HEK293T (cell line): ENCODE data around the gene GATB.
A peak's percentile ranks its signal among the peaks of the same experiment; 100 is the strongest.

Experiments
- CTCF ChIA-PET: fragments of 350-600 bp; formaldehyde crosslinking; extraction: SDS; loops from one replicate; lab custom pipeline; 2021; ENCODE audit warnings: antibody characterized with exemption, inconsistent platforms; lab: Yijun Ruan, JAX
- POLR2A ChIA-PET: fragments of 350-600 bp; formaldehyde crosslinking; extraction: SDS; loops from one replicate; lab custom pipeline; 2020; ENCODE audit warnings: antibody characterized with exemption, inconsistent platforms; lab: Yijun Ruan, JAX
- DNase-seq: peaks from one replicate; pipeline ENCODE4 v3.0.0; 2012; ENCODE audit warnings: mixed read lengths; ENCODE audit errors: extremely low spot score
- ARNT ChIP-seq: fragments of 450-650 bp; IDR thresholded peaks from 2 replicates; pipeline ENCODE4 v1.6.1; 2017; ENCODE audit warnings: mild to moderate bottlenecking
- BHLHE40 ChIP-seq: fragments of 450-650 bp; IDR thresholded peaks from 2 replicates; pipeline ENCODE4 v1.6.1; 2016; ENCODE audit warnings: mild to moderate bottlenecking, moderate library complexity, borderline replicate concordance
- CTBP1 ChIP-seq: fragments of 450-650 bp; IDR thresholded peaks from 2 replicates; pipeline ENCODE4 v1.6.1; 2016; ENCODE audit warnings: borderline replicate concordance
- ELF4 ChIP-seq: fragments of 450-650 bp; IDR thresholded peaks from 2 replicates; pipeline ENCODE4 v1.6.1; 2017; ENCODE audit warnings: antibody characterized with exemption
- FOXA1 ChIP-seq: fragments of 450-650 bp; IDR thresholded peaks from 2 replicates; pipeline ENCODE4 v1.6.1; 2016; ENCODE audit warnings: mild to moderate bottlenecking
- FOXK2 ChIP-seq: fragments of 450-650 bp; IDR thresholded peaks from 2 replicates; pipeline ENCODE4 v1.6.1; 2016; ENCODE audit warnings: mild to moderate bottlenecking
- FOXM1 ChIP-seq: fragments of 450-650 bp; IDR thresholded peaks from 2 replicates; pipeline ENCODE4 v1.6.1; 2017; ENCODE audit warnings: mild to moderate bottlenecking, borderline replicate concordance
- HDGF ChIP-seq: fragments of 450-650 bp; IDR thresholded peaks from 2 replicates; pipeline ENCODE4 v1.6.1; 2017; ENCODE audit warnings: antibody characterized with exemption, borderline replicate concordance
- L3MBTL2 ChIP-seq: fragments of 450-650 bp; conservative IDR thresholded peaks from 2 replicates; pipeline ENCODE4 v1.6.1; 2016; ENCODE audit warnings: mild to moderate bottlenecking
- LEF1 ChIP-seq: fragments of 450-650 bp; IDR thresholded peaks from 2 replicates; pipeline ENCODE4 v1.6.1; 2017; ENCODE audit warnings: mild to moderate bottlenecking, borderline replicate concordance
- NFRKB ChIP-seq: fragments of 450-650 bp; IDR thresholded peaks from 2 replicates; pipeline ENCODE4 v1.6.1; 2016; ENCODE audit warnings: mild to moderate bottlenecking, moderate library complexity
- SP1 ChIP-seq: fragments of 450-650 bp; IDR thresholded peaks from 2 replicates; pipeline ENCODE4 v1.6.1; 2017
- SUZ12 ChIP-seq: fragments of 450-650 bp; IDR thresholded peaks from 2 replicates; pipeline ENCODE4 v1.6.1; 2016; ENCODE audit warnings: mild to moderate bottlenecking
- TARDBP ChIP-seq: fragments of 450-650 bp; IDR thresholded peaks from 2 replicates; pipeline ENCODE4 v1.6.1; 2016
- ZNF384 ChIP-seq: fragments of 450-650 bp; IDR thresholded peaks from 2 replicates; pipeline ENCODE4 v1.6.1; 2016
- TF ChIP-seq, protein P1 (sequence below): fragments of 450-650 bp; IDR thresholded peaks from 2 replicates; pipeline ENCODE4 v1.6.1; 2016

Gene GATB

DNA sequence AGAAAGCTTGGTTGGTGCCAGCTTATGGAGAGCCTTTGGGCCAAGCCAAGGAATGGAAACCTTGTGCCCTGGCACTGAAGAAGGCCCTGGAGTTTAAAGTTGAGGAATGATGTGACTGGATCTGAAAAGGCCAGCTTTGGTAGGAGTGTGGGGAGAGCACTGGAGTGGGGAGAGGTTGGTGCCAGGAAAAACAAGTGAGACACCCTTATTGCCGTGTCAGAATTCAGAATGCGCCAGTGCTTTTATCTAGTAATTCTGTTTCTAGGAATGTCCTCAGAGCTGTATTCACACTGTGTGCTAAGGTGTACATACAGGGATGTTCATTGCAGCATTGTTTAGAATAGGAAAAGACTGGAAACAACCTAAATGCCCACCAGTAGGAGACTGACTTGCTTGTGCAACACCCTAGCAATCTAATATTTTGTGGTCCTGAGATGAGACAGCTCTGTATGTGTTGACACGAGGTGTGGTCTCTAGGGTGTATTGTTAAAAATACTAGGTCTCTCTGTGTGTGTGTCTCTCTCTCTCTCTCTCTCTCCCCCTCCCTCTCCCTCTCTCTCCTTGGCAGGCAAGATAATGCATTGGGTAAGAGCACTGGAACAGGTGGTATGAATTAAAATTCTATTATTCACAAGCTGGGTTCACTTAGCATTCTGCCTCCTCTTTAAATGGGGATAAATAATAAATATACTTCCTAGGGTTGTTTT lies 107.8 kb downstream of the GATB start:
- ChIA-PET CTCF (interaction anchor here (0.6 to 1.3 kb wide), 2 partner anchors 8 to 25 kb away, joined by 3 read pairs; no protein-coding TSS in a partner anchor), POLR2A (no interaction called here)
- no peak for TF ChIP-seq ELF4
- no peak for TF ChIP-seq CTBP1
- TF ChIP-seq SUZ12 = no peak
- TF ChIP-seq ARNT = no peak
- TF ChIP-seq, protein P1, sequence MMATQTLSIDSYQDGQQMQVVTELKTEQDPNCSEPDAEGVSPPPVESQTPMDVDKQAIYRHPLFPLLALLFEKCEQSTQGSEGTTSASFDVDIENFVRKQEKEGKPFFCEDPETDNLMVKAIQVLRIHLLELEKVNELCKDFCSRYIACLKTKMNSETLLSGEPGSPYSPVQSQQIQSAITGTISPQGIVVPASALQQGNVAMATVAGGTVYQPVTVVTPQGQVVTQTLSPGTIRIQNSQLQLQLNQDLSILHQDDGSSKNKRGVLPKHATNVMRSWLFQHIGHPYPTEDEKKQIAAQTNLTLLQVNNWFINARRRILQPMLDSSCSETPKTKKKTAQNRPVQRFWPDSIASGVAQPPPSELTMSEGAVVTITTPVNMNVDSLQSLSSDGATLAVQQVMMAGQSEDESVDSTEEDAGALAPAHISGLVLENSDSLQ = no peak
- TF ChIP-seq BHLHE40 = no peak
- no peak for TF ChIP-seq FOXK2
- TF ChIP-seq ZNF384 = no peak
- TF ChIP-seq HDGF = no peak
- no peak for TF ChIP-seq LEF1
- no peak for TF ChIP-seq NFRKB
- TF ChIP-seq TARDBP = no peak
- no peak for TF ChIP-seq FOXA1
- TF ChIP-seq L3MBTL2 = no peak
- DNase-seq = no peak

DNA sequence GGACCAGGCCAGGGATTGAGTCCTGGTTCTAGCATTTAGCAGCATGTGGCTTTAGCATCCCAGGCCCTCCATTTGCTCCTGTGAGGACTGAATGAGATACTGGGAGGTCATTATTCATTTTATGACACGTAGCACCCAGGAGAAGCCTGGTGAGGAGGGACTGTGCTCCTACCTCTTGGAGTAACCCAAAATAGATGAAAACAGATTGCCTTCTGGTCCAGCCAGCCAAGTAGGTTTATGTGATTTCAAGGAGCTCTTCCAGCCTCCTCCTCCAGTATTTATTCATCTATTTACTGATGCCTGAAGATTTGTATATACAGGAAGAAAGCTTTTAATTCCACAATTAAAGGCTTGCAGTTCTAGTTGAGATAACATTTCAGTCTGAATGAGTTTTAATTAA lies 109.3 kb downstream of the GATB start:
- DNase-seq = no peak
- TF ChIP-seq, protein P1 = no peak
- no peak for TF ChIP-seq CTBP1
- no peak for TF ChIP-seq BHLHE40
- no peak for TF ChIP-seq LEF1
- no peak for TF ChIP-seq ZNF384
- no peak for TF ChIP-seq ARNT
- TF ChIP-seq NFRKB = no peak
- no peak for TF ChIP-seq FOXM1
- no peak for TF ChIP-seq FOXK2
- TF ChIP-seq TARDBP = no peak
- ChIA-PET CTCF (no interaction called here), POLR2A (no interaction called here)

DNA sequence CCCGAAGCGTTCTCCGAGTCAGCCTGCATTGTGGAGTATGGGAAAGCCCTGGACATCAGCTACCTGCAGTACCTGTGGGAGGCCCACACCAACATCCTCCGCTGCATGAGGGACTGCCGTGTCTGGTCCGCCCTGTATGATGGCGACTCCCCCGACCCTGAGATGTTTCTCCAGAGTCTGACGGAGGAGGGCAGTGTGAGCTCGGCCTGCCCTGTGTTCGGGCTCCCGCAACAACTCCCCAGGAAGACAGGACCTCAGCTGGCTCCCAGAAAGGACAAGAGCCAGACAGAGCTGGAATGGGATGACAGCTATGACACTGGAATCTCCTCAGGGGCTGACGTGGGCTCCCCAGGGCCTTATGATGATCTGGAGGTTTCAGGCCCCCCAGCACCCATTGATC lies 111.3 kb downstream of the GATB start:
- DNase-seq = no peak
- ChIA-PET POLR2A (no interaction called here), CTCF (interaction anchor here (1.0 kb wide), 1 partner anchor 19 kb away, joined by 3 read pairs; no protein-coding TSS in a partner anchor)
- TF ChIP-seq TARDBP (no peak), L3MBTL2 (no peak), ELF4 (no peak), CTBP1 (no peak), SUZ12 (no peak), FOXK2 (no peak), FOXM1 (no peak), ZNF384 (no peak), FOXA1 (no peak), SP1 (no peak), ARNT (no peak), BHLHE40 (no peak), HDGF (no peak)
- TF ChIP-seq, protein P1 = no peak

DNA sequence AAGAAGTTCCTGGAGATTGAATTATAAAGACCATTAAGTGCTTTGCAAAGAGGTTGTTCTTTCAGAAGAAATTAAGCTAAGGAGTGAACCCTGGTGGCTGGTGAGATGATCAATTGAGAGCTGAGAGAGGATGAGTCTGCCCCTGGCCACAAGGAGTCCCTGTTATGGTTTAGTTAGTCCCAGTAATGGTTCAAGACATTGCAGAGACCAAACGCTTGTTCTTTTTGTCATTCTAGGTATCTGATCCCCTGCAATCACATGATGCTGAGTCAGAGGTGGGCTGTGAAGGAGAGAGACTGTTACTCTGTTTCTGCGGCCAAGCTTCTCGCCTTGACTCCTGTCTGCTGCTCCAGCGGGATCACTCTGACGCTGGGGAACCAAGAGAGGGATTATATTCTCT lies 114.5 kb downstream of the GATB start:
- no peak for DNase-seq
- CTCF ChIA-PET = interaction anchor here (1.3 kb wide), 1 partner anchor 9 kb away, joined by 5 read pairs; no protein-coding TSS in a partner anchor
- POLR2A ChIA-PET = no interaction called here
- no peak for TF ChIP-seq TARDBP
- TF ChIP-seq BHLHE40 = no peak
- TF ChIP-seq ARNT = no peak
- no peak for TF ChIP-seq SUZ12
- TF ChIP-seq SP1 = no peak
- no peak for TF ChIP-seq FOXA1
- TF ChIP-seq LEF1 = no peak
- no peak for TF ChIP-seq NFRKB
- TF ChIP-seq ELF4 = no peak
- TF ChIP-seq ZNF384 = no peak

DNA sequence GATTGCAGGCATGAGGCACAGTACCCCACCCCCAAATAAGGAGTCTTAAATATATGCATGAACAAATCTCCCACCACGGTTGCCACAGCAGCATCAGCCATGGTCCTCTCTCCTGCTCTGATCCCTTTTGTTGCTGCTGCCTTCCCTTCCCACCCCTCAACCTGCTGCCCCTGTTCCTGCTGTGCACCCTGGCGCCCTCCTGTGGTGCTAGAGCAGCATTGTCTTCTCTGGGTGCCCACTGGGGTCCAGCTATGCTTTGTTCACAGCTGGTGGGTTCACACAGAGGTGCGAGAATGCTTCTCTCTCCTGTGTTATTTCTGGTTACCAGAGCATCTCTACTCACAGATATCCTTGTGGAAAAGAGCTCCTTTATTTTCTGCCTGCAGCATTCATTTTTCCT lies 116.2 kb downstream of the GATB start:
- TF ChIP-seq NFRKB (no peak), TARDBP (no peak), CTBP1 (no peak), SP1 (no peak), LEF1 (no peak), HDGF (no peak), L3MBTL2 (no peak), ZNF384 (no peak), ELF4 (no peak), ARNT (no peak), FOXK2 (no peak), FOXA1 (no peak), BHLHE40 (no peak)
- TF ChIP-seq, protein P1 = no peak
- CTCF ChIA-PET = interaction anchor here (0.6 to 1.3 kb wide), 11 partner anchors 8 to 1008 kb away, joined by 3 to 4 read pairs (median 3); no protein-coding TSS in a partner anchor
- peak; percentile 65 for DNase-seq
- POLR2A ChIA-PET = no interaction called here
